HEK293 (cell line): ENCODE data around the gene HEATR5B.

Experiments
- BCL11B ChIP-seq: fragments of 450-650 bp; formaldehyde crosslinking; IDR thresholded peaks from 2 replicates; pipeline ENCODE4 v1.5.1; 2016; ENCODE audit warnings: low read depth, missing biosample characterization, missing genetic modification characterization
- IKZF3 ChIP-seq: fragments of 450-650 bp; IDR thresholded peaks from 2 replicates; pipeline ENCODE4 v1.5.0; 2018; ENCODE audit warnings: missing biosample characterization, mild to moderate bottlenecking, missing genetic modification characterization, moderate library complexity
- KLF9 ChIP-seq: fragments of 450-650 bp; formaldehyde crosslinking; IDR thresholded peaks from 2 replicates; pipeline ENCODE4 v1.5.1; 2016; ENCODE audit warnings: missing biosample characterization, missing genetic modification characterization, low read depth
- MEIS1 ChIP-seq: sonication (generic); formaldehyde crosslinking; IDR thresholded peaks from 2 replicates; pipeline ENCODE4 v1.8.1; 2022; ENCODE audit warnings: missing genetic modification reagents, mild to moderate bottlenecking, borderline replicate concordance
- PATZ1 ChIP-seq: fragments of 450-650 bp; formaldehyde crosslinking; IDR thresholded peaks from 2 replicates; pipeline ENCODE4 v1.5.1; 2016; ENCODE audit warnings: missing biosample characterization, missing genetic modification characterization
- PRDM10 ChIP-seq: fragments of 450-650 bp; formaldehyde crosslinking; IDR thresholded peaks from 2 replicates; pipeline ENCODE4 v1.5.1; 2016; ENCODE audit warnings: missing biosample characterization, missing genetic modification characterization
- PRDM6 ChIP-seq: fragments of 450-650 bp; formaldehyde crosslinking; IDR thresholded peaks from 2 replicates; pipeline ENCODE4 v1.5.1; 2017; ENCODE audit warnings: missing biosample characterization, missing genetic modification characterization
- ZBTB20 ChIP-seq: fragments of 450-650 bp; formaldehyde crosslinking; IDR thresholded peaks from 2 replicates; pipeline ENCODE4 v1.5.1; 2016; ENCODE audit warnings: missing biosample characterization, missing genetic modification characterization
- ZEB2 ChIP-seq: fragments of 450-650 bp; formaldehyde crosslinking; IDR thresholded peaks from 2 replicates; pipeline ENCODE4 v1.5.1; 2016; ENCODE audit warnings: missing biosample characterization, missing genetic modification characterization
- ZFP37 ChIP-seq: fragments of 450-650 bp; formaldehyde crosslinking; IDR thresholded peaks from 2 replicates; pipeline ENCODE4 v1.5.1; 2016; ENCODE audit warnings: missing biosample characterization, missing genetic modification characterization
- ZNF184 ChIP-seq: fragments of 450-650 bp; IDR thresholded peaks from 2 replicates; pipeline ENCODE4 v1.5.1; 2018; ENCODE audit warnings: missing biosample characterization, mild to moderate bottlenecking, missing genetic modification characterization
- ZNF223 ChIP-seq: fragments of 450-650 bp; formaldehyde crosslinking; IDR thresholded peaks from 2 replicates; pipeline ENCODE4 v1.5.1; 2016; ENCODE audit warnings: missing biosample characterization, missing genetic modification characterization
- ZNF24 ChIP-seq: fragments of 450-650 bp; formaldehyde crosslinking; IDR thresholded peaks from 2 replicates; pipeline ENCODE4 v1.5.1; 2016; ENCODE audit warnings: missing biosample characterization, missing genetic modification characterization
- ZNF26 ChIP-seq: fragments of 450-650 bp; formaldehyde crosslinking; IDR thresholded peaks from 2 replicates; pipeline ENCODE4 v1.5.1; 2016; ENCODE audit warnings: missing biosample characterization, missing genetic modification characterization
- ZNF398 ChIP-seq: fragments of 450-650 bp; formaldehyde crosslinking; IDR thresholded peaks from 2 replicates; pipeline ENCODE4 v1.5.1; 2017; ENCODE audit warnings: missing biosample characterization, missing genetic modification characterization
- ZNF433 ChIP-seq: fragments of 450-650 bp; formaldehyde crosslinking; IDR thresholded peaks from 2 replicates; pipeline ENCODE4 v1.5.1; 2016; ENCODE audit warnings: missing biosample characterization, missing genetic modification characterization, low read depth
- ZNF449 ChIP-seq: fragments of 450-650 bp; formaldehyde crosslinking; IDR thresholded peaks from 2 replicates; pipeline ENCODE4 v1.5.1; 2017; ENCODE audit warnings: missing biosample characterization, mild to moderate bottlenecking, missing genetic modification characterization, moderate library complexity
- ZNF501 ChIP-seq: fragments of 450-650 bp; formaldehyde crosslinking; IDR thresholded peaks from 2 replicates; pipeline ENCODE4 v1.5.1; 2016; ENCODE audit warnings: missing biosample characterization, missing genetic modification characterization
- ZNF580 ChIP-seq: fragments of 450-650 bp; formaldehyde crosslinking; IDR thresholded peaks from 2 replicates; pipeline ENCODE4 v1.5.1; 2016; ENCODE audit warnings: missing biosample characterization, missing genetic modification characterization
- ZNF610 ChIP-seq: fragments of 450-650 bp; formaldehyde crosslinking; IDR thresholded peaks from 2 replicates; pipeline ENCODE4 v1.5.1; 2016; ENCODE audit warnings: missing biosample characterization, missing genetic modification characterization, borderline replicate concordance
- ZNF677 ChIP-seq: fragments of 450-650 bp; IDR thresholded peaks from 2 replicates; pipeline ENCODE4 v1.5.0; 2018; ENCODE audit warnings: missing biosample characterization, mild to moderate bottlenecking, missing genetic modification characterization, moderate library complexity
- ZNF707 ChIP-seq: fragments of 450-650 bp; formaldehyde crosslinking; IDR thresholded peaks from 2 replicates; pipeline ENCODE4 v1.5.1; 2016; ENCODE audit warnings: missing biosample characterization, missing genetic modification characterization
- ZNF76 ChIP-seq: fragments of 450-650 bp; formaldehyde crosslinking; IDR thresholded peaks from 2 replicates; pipeline ENCODE4; 2016; ENCODE audit warnings: low read depth, missing biosample characterization, missing genetic modification characterization, borderline replicate concordance
- ZNF777 ChIP-seq: fragments of 450-650 bp; formaldehyde crosslinking; IDR thresholded peaks from 2 replicates; pipeline ENCODE4 v1.5.1; 2017; ENCODE audit warnings: missing biosample characterization, missing genetic modification characterization, borderline replicate concordance
- ZSCAN30 ChIP-seq: fragments of 450-650 bp; IDR thresholded peaks from 2 replicates; pipeline ENCODE4 v1.5.1; 2018; ENCODE audit warnings: missing biosample characterization, mild to moderate bottlenecking, missing genetic modification characterization, moderate library complexity

HEATR5B gene

GRCh38 chr2:37083873-37084794, at the start of gene HEATR5B, which contains the start of gene GPATCH11 (continued):
- TF ChIP-seq ZNF707 (no peak), PRDM10 (tag by site-specific recombination) (peak; percentile 74), MEIS1 (CRISPR knock-in tag) (no peak), ZNF777 (tag by site-specific recombination) (peak; percentile 50; the same call in 1 of the 2 replicates), ZNF184 (no peak), ZNF26 (tag by site-specific recombination) (no peak), ZNF677 (tag by site-specific recombination) (no peak), ZNF223 (tag by site-specific recombination) (no peak), ZNF580 (tag by site-specific recombination) (no peak), ZNF24 (tag by site-specific recombination) (0 out of 2 replicates have a peak, but pooled peaks have one; percentile 29), IKZF3 (peak; percentile 98), ZEB2 (tag by site-specific recombination) (peak; percentile 66; the same call in 1 of the 2 replicates), ZNF501 (tag by site-specific recombination) (peak; percentile 73), BCL11B (tag by site-specific recombination) (no peak), ZNF610 (tag by site-specific recombination) (no peak), ZNF398 (no peak), ZFP37 (tag by site-specific recombination) (peak; percentile 56; the same call in 1 of the 2 replicates), ZNF449 (no peak), ZNF76 (tag by site-specific recombination) (no peak; the same call in 1 of the 2 replicates), KLF9 (tag by site-specific recombination) (peak; percentile 35; the same call in 1 of the 2 replicates), ZSCAN30 (tag by site-specific recombination) (peak; percentile 43; the same call in 1 of the 2 replicates), ZNF433 (tag by site-specific recombination) (no peak), PATZ1 (tag by site-specific recombination) (peak; percentile 63), ZBTB20 (peak; percentile 68), PRDM6 (tag by site-specific recombination) (no peak)
